Prostate gland (tissue), 2 donors: ENCODE results near the gene SGCA.

Source experiments
- CTCF ChIP-seq, 4 experiments: fragments of 200-600 bp in 2 of 4; fragments of 450-650 bp in 2 of 4; sonication (generic) in 2 of 4; IDR thresholded peaks; 1 replicate in 3 of 4; 2 replicates in 1 of 4; pipeline ENCODE4 v1.5.1; 2016 to 2019; ENCODE audit warnings: antibody characterized with exemption in 4 of 4, mild to moderate bottlenecking in 2 of 4, moderate library complexity in 2 of 4
- POLR2A ChIP-seq: fragments of 450-650 bp; IDR thresholded peaks from one replicate; pipeline ENCODE4 v1.6.1; 2016; ENCODE audit warnings: antibody characterized with exemption, mild to moderate bottlenecking

GRCh38 chr17:50194934-50195865, 29.4 kb downstream of the SGCA start:
- no peak for TF ChIP-seq POLR2A
- TF ChIP-seq CTCF (IDR thresholded peaks at IDR 0.05) = no peak
